GM23338 (cell line): ENCODE measurements around the gene TLX3.

Experiments
- CREB1 ChIP-seq: fragments of 250-450 bp; sonication (Bioruptor Pico); IDR thresholded peaks from 2 replicates; pipeline ENCODE4 v1.5.0; 2020; ENCODE audit warnings: low read depth, mild to moderate bottlenecking, moderate library complexity
- CTCF ChIP-seq, 2 experiments: fragments of 200-600 bp in 1 of 2; sonication (generic) in 1 of 2; conservative IDR thresholded peaks; 2 replicates each; pipeline versions ENCODE4 v1.5.1 to v1.6.1; 2016 to 2017; ENCODE audit warnings: antibody characterized with exemption in 2 of 2, low read depth in 2 of 2, mild to moderate bottlenecking in 2 of 2, moderate library complexity in 1 of 2
- EZH2 ChIP-seq: fragments of 200-600 bp; sonication (generic); IDR thresholded peaks from one replicate; pipeline ENCODE4 v1.8.0; 2017; ENCODE audit warnings: antibody characterized with exemption, mild to moderate bottlenecking, low read depth; ENCODE audit not compliant: unreplicated experiment
- POLR2AphosphoS5 ChIP-seq: IDR thresholded peaks from 2 replicates; pipeline ENCODE4 v1.6.1; 2016; ENCODE audit warnings: antibody characterized with exemption, low read depth
- REST ChIP-seq: IDR thresholded peaks from one replicate; pipeline ENCODE4 v1.6.1; 2018; ENCODE audit warnings: antibody characterized with exemption; ENCODE audit not compliant: unreplicated experiment

- no peak for TF ChIP-seq CTCF (conservative IDR thresholded peaks at IDR 0.05; ENCODE audit: low read depth in 2 of 2)
- no peak for TF ChIP-seq EZH2
- TF ChIP-seq POLR2AphosphoS5: no peak
- no peak for TF ChIP-seq REST
- TF ChIP-seq CREB1 (CRISPR knock-in tag): no peak
These were observed 28.1 kb downstream of the TLX3 start for GRCh38 chr5:171337210-171337569.
